Left ventricle myocardium inferior (tissue), 1 donor: ENCODE data around the gene ABCC9. TPM values are rescaled to one million over a fixed set of nuclear protein-coding genes. Genes with fewer than 3 reads are reported as not detected.
A peak's percentile ranks its signal among the peaks of the same experiment; 100 is the strongest.

Source experiments
- DNase-seq: peaks from one replicate; pipeline ENCODE4 v3.0.0-alpha.2; 2020
- H3K27ac ChIP-seq: fragments of 200-600 bp; replicated peaks from 2 replicates; pipeline ENCODE4 v1.8.0; 2021
- H3K27me3 ChIP-seq: fragments of 200-600 bp; 2 replicates; pipeline ENCODE4 v1.8.0; 2021; ENCODE audit warnings: low read depth
- H3K36me3 ChIP-seq: fragments of 200-600 bp; 2 replicates; pipeline ENCODE4 v1.8.0; 2021
- H3K4me1 ChIP-seq: fragments of 200-600 bp; 2 replicates; pipeline ENCODE4 v1.8.0; 2021
- H3K4me3 ChIP-seq: fragments of 200-600 bp; 2 replicates; pipeline ENCODE4 v1.8.0; 2021; ENCODE audit warnings: mild to moderate bottlenecking, moderate library complexity
- H3K9me3 ChIP-seq: fragments of 200-600 bp; replicated peaks from 2 replicates; pipeline ENCODE4 v1.8.0; 2021
- intact Hi-C: fragments of 100-400 bp; cut with micrococcal nuclease; formaldehyde crosslinking; loops from one replicate; pipeline ENCODE4 v1.11.0; 2022
- total RNA-seq: library from RNA; stranded (reverse); fragmentation: NEBNext Ultra II Directional; extraction: Animal tissue kit (Norgen Biotek cat#: 25700); gene quantifications from one replicate; pipeline ENCODE4 v1.2.1, GENCODE V29; 2021
- TF ChIP-seq, protein P1 (sequence below): fragments of 200-600 bp; IDR thresholded peaks from 2 replicates; pipeline ENCODE4 v1.8.0; 2021; ENCODE audit warnings: antibody characterized with exemption, mild to moderate bottlenecking, borderline replicate concordance
- donor health status: DM: no; HTN: yes; CAD: no; lungs with severe emphysema.

ABCC9 gene
- total RNA-seq, 1 donor from 2014 or later = 81.8 TPM

DNA sequence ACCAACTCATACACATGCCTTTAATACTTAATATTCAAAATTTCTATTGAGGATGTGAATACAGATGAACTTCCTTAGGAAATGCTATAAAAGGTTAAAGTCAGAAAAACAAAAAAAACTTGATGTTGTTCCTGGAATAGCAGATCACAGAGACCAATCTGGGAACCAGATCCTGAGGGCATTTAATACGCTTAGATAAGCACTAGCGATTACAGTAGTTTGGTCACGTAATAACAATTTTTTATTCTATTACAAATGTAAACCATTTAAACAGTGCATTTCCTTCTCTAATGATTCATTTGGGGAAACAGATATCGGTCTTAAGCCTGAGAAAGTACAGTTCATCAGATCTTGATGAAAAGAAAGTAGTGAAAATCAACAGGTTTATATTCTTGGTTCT lies 30.8 kb upstream of the ABCC9 start:
- Histone ChIP-seq H3K9me3 (peaks cover 9% of the 10 kb centered on the region), H3K4me3 (no peak overlapping the region), H3K27me3 (no peaks in the 10 kb centered on the region), H3K27ac (peak overlapping the region; percentile 45), H3K4me1 (no peaks in the 10 kb centered on the region), H3K36me3 (no peaks in the 10 kb centered on the region)
- intact Hi-C loops = no loop called here
- TF ChIP-seq, protein P1, sequence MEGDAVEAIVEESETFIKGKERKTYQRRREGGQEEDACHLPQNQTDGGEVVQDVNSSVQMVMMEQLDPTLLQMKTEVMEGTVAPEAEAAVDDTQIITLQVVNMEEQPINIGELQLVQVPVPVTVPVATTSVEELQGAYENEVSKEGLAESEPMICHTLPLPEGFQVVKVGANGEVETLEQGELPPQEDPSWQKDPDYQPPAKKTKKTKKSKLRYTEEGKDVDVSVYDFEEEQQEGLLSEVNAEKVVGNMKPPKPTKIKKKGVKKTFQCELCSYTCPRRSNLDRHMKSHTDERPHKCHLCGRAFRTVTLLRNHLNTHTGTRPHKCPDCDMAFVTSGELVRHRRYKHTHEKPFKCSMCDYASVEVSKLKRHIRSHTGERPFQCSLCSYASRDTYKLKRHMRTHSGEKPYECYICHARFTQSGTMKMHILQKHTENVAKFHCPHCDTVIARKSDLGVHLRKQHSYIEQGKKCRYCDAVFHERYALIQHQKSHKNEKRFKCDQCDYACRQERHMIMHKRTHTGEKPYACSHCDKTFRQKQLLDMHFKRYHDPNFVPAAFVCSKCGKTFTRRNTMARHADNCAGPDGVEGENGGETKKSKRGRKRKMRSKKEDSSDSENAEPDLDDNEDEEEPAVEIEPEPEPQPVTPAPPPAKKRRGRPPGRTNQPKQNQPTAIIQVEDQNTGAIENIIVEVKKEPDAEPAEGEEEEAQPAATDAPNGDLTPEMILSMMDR = no peak
- no peak for DNase-seq

DNA sequence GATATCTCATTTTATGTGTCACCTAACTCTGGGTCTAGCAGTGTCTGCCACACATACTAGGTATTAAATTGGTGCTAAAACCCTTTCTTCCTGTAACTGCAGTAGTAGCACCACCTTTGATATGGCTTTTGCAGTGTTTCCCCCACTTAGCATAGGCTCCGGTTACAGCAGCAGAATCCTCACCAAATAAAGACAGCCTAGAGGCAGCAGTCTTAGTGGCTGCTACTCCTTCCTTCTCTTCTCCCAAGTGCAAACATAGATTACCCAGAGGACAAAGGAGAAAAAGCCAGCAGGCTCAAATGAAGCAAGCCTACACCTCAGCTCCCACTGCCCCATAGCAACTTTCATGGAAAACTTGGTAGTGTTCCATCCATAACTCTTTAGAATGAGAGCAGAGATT lies 30.1 kb upstream of the ABCC9 start:
- Histone ChIP-seq H3K9me3 (peaks cover 9% of the 10 kb centered on the region), H3K36me3 (no peaks in the 10 kb centered on the region), H3K27ac (peak overlapping the region; percentile 45), H3K27me3 (no peaks in the 10 kb centered on the region), H3K4me3 (no peak overlapping the region), H3K4me1 (no peaks in the 10 kb centered on the region)
- DNase-seq = no peak
- TF ChIP-seq, protein P1 = no peak
- intact Hi-C loops = no loop called here

DNA sequence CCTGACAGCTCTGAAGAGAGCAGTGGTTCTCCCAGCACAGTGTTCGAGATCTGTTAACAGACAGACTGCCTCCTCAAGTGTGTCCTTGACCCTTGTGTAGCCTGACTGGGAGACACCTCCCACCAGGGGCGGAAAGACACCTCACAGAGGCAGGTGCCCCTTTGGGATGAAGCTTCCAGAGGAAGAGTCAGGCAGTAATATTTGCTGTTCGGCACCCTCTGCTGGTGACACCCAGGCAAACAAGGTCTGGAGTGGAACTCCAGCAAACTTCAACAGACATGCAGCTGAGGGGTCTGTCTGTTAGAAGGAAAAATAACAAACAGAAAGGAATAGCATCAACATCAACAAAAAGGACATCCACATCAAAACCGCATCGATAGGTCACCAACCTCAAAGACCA lies 21.6 kb upstream of the ABCC9 start:
- H3K27me3 ChIP-seq = no peaks in the 10 kb centered on the region
- H3K9me3 ChIP-seq = peaks cover 35% of the 10 kb centered on the region
- intact Hi-C loops = no loop called here
- TF ChIP-seq, protein P1 = peak; percentile 48
- no peak for DNase-seq
- no peak overlapping the region for H3K4me3 ChIP-seq
- H3K27ac ChIP-seq = no peak overlapping the region
- H3K36me3 ChIP-seq = no peaks in the 10 kb centered on the region
- H3K4me1 ChIP-seq = no peaks in the 10 kb centered on the region

DNA sequence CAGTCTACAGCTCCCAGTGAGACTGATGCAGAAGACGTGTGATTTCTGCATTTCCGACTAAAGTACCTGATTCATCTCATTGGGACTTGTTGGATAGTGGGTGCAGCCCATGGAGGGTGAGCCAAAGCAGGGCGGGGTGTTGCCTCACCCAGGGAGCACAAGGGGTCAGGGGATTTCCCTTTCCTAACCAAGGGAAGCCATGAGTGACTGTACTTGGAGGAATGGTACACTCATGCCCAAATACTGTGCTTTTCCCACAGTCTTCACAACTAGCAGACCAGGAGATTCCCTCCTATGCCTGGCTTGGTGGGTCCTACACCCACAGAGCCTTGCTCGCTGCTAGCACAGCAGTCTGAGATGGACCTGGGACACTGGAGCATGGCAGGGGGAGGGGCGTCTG lies 21.0 kb upstream of the ABCC9 start:
- Histone ChIP-seq H3K27ac (no peak overlapping the region), H3K27me3 (no peaks in the 10 kb centered on the region), H3K4me3 (no peak overlapping the region), H3K4me1 (no peaks in the 10 kb centered on the region), H3K36me3 (no peaks in the 10 kb centered on the region), H3K9me3 (peaks cover 33% of the 10 kb centered on the region)
- intact Hi-C loops = no loop called here
- no peak for DNase-seq
- TF ChIP-seq, protein P1 = no peak

DNA sequence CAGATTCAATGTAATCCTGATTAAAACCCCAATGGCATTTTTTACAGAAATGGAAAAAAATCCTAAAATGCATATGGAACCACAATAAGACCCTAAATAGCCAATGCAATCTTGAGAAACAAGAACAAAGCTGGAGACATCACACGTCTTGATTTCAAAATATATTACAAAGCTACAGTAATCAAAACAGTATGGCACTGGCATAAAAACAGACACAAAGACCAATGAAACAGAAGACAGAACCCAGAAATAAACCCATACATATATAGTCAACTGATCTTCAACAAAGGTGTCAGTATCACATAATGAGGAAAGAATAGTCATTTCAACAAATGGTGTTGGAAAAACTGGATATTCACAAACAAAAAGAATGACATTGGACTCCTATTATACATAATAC lies 9.4 kb upstream of the ABCC9 start:
- Histone ChIP-seq H3K4me3 (no peak overlapping the region), H3K4me1 (peaks cover 6% of the 10 kb centered on the region), H3K9me3 (peaks cover 59% of the 10 kb centered on the region), H3K27ac (no peak overlapping the region), H3K27me3 (no peaks in the 10 kb centered on the region), H3K36me3 (peaks cover 9% of the 10 kb centered on the region)
- intact Hi-C loops = no loop called here
- TF ChIP-seq, protein P1 = no peak
- no peak for DNase-seq

DNA sequence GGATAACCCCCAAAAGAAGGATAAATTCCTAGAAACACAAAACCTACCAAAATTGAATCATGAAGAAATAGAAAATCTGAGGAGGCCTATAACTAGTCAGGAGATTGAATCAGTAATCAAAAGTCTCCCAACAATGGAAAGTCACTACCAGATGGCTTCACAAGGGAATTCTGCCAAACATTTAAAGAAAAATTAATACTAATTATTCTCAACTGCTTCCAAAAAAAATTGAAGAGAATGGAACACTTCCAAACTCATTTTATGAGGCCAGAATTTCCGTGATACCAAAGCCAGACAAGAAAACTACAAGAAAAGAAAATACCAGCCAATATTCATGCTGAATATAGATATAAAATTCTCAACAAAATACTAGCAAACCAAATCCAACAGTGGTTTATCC lies 7.8 kb upstream of the ABCC9 start:
- Histone ChIP-seq H3K27ac (no peak overlapping the region), H3K4me3 (no peak overlapping the region), H3K4me1 (no peaks in the 10 kb centered on the region), H3K9me3 (peaks cover 66% of the 10 kb centered on the region), H3K27me3 (no peaks in the 10 kb centered on the region), H3K36me3 (peaks cover 10% of the 10 kb centered on the region)
- DNase-seq = no peak
- TF ChIP-seq, protein P1 = no peak
- intact Hi-C loops = no loop called here
